Glutamatergic neuron (in vitro differentiated cells): ENCODE measurements around the gene ITCH. TPM values are rescaled to one million over a fixed set of nuclear protein-coding genes. Genes with fewer than 3 reads are reported as not detected.
A peak's percentile ranks its signal among the peaks of the same experiment; 100 is the strongest.
"Not testable (repeated sequence)": the region's sequence is repeated elsewhere in the genome, so short reads cannot be mapped to it uniquely, and the experiment has no call there.

Source experiments
- DNase-seq: peaks from one replicate; pipeline ENCODE4 v3.0.0; 2022
- H3K27ac Mint-ChIP-seq: one replicate; pipeline ENCODE4 v1.8.0; 2020; ENCODE audit warnings: mild to moderate bottlenecking, mixed read lengths, inconsistent platforms; ENCODE audit not compliant: unreplicated experiment
- H3K27me3 Mint-ChIP-seq: one replicate; pipeline ENCODE4 v1.8.0; 2020; ENCODE audit warnings: mild to moderate bottlenecking, moderate library complexity, mixed read lengths, inconsistent platforms; ENCODE audit not compliant: unreplicated experiment
- H3K36me3 Mint-ChIP-seq: one replicate; pipeline ENCODE4 v1.8.0; 2020; ENCODE audit warnings: mild to moderate bottlenecking, mixed read lengths, inconsistent platforms; ENCODE audit not compliant: unreplicated experiment
- H3K4me1 Mint-ChIP-seq: one replicate; pipeline ENCODE4 v1.8.0; 2020; ENCODE audit warnings: mild to moderate bottlenecking, low read depth, mixed read lengths, inconsistent platforms; ENCODE audit not compliant: unreplicated experiment
- H3K4me3 Mint-ChIP-seq: one replicate; pipeline ENCODE4 v1.8.0; 2020; ENCODE audit warnings: mild to moderate bottlenecking, mixed read lengths, inconsistent platforms; ENCODE audit not compliant: unreplicated experiment
- H3K9me3 Mint-ChIP-seq: one replicate; pipeline ENCODE4 v1.8.0; 2020; ENCODE audit warnings: mild to moderate bottlenecking, moderate library complexity, mixed read lengths, inconsistent platforms; ENCODE audit not compliant: unreplicated experiment
- CTCF ChIP-seq: fragments of 200-600 bp; sonication (generic); IDR thresholded peaks from one replicate; pipeline ENCODE4 v1.5.0; 2021; ENCODE audit not compliant: partially characterized antibody, unreplicated experiment
- total RNA-seq: library from RNA; stranded (reverse); fragmentation: NEBNext Ultra II Directional; extraction: Animal tissue kit (Norgen Biotek cat#: 25700); gene quantifications from one replicate; pipeline ENCODE4 v1.2.1, GENCODE V29; 2021; ENCODE audit not compliant: unreplicated experiment

The ITCH gene
- total RNA-seq, 1 donor from 2014 or later, result 59.4 TPM

GRCh38 chr20:34479627-34480026 lies 116.6 kb downstream of the ITCH start:
- Mint-ChIP-seq H3K4me3 (no peak overlapping the region), H3K4me1 (no peaks in the 10 kb centered on the region), H3K27me3 (peaks cover 3% of the 10 kb centered on the region), H3K9me3 (peaks cover 14% of the 10 kb centered on the region), H3K36me3 (peaks cover 32% of the 10 kb centered on the region), H3K27ac (no peak overlapping the region)
- DNase-seq, result no peak
- no peak for TF ChIP-seq CTCF

GRCh38 chr20:34482154-34482553 lies 119.1 kb downstream of the ITCH start:
- peaks cover 23% of the 10 kb centered on the region for H3K36me3 Mint-ChIP-seq
- H3K4me3 Mint-ChIP-seq, H3K27me3 Mint-ChIP-seq, H3K27ac Mint-ChIP-seq, H3K4me1 Mint-ChIP-seq, DNase-seq, H3K9me3 Mint-ChIP-seq: not testable (repeated sequence)

GRCh38 chr20:34483585-34484220 lies 120.6 kb downstream of the ITCH start:
- H3K27ac Mint-ChIP-seq, DNase-seq, H3K4me3 Mint-ChIP-seq, H3K27me3 Mint-ChIP-seq, H3K4me1 Mint-ChIP-seq, H3K9me3 Mint-ChIP-seq: not testable (repeated sequence)
- peaks cover 27% of the 10 kb centered on the region for H3K36me3 Mint-ChIP-seq

- Mint-ChIP-seq H3K4me3 (no peak overlapping the region), H3K27me3 (peaks cover 1% of the 10 kb centered on the region), H3K36me3 (peaks cover 27% of the 10 kb centered on the region), H3K4me1 (no peaks in the 10 kb centered on the region), H3K9me3 (peaks cover 6% of the 10 kb centered on the region), H3K27ac (peak overlapping the region; percentile 57)
- TF ChIP-seq CTCF, result no peak
- DNase-seq, result no peak
Measured at GRCh38 chr20:34485068-34485634, 122.1 kb downstream of the ITCH start.

- Mint-ChIP-seq H3K27ac (no peak overlapping the region), H3K4me3 (no peak overlapping the region), H3K9me3 (peaks cover 3% of the 10 kb centered on the region), H3K27me3 (peaks cover 2% of the 10 kb centered on the region), H3K4me1 (no peaks in the 10 kb centered on the region), H3K36me3 (peaks cover 9% of the 10 kb centered on the region)
- no peak for DNase-seq
- TF ChIP-seq CTCF, result no peak
Measured at GRCh38 chr20:34491226-34491931, 128.3 kb downstream of the ITCH start.
